GM12878 (cell line): ENCODE data around the gene BAG1. TPM values are rescaled to one million over a fixed set of nuclear protein-coding genes. Genes with fewer than 3 reads are reported as not detected.

ENCODE experiments used
- ASH2L ChIP-seq: fragments of 300-600, 200-600 bp; sonication (generic); IDR thresholded peaks from 2 replicates; pipeline ENCODE4 v1.6.1; 2017; ENCODE audit warnings: low read depth, mild to moderate bottlenecking, borderline replicate concordance
- BCL3 ChIP-seq: IDR thresholded peaks from 2 replicates; pipeline ENCODE4 v1.6.1; 2011; ENCODE audit warnings: borderline replicate concordance, low read depth, mild to moderate bottlenecking, moderate library complexity, low read length; ENCODE audit not compliant: insufficient read depth, poor library complexity, severe bottlenecking
- BMI1 ChIP-seq: fragments of 450-650 bp; IDR thresholded peaks from 2 replicates; pipeline ENCODE4 v1.6.1; 2016; ENCODE audit warnings: mild to moderate bottlenecking, moderate library complexity, borderline replicate concordance
- CHD1 ChIP-seq: IDR thresholded peaks from 2 replicates; pipeline ENCODE4 v1.6.1; 2012; ENCODE audit warnings: low read depth, low read length, improper control_type of control experiment
- CHD2 ChIP-seq: IDR thresholded peaks from 2 replicates; pipeline ENCODE4 v1.6.1; 2011; ENCODE audit warnings: low read depth, low read length, improper control_type of control experiment, borderline replicate concordance
- CREM ChIP-seq: IDR thresholded peaks from 2 replicates; pipeline ENCODE4 v1.6.1; 2014; ENCODE audit warnings: antibody characterized with exemption, low read depth
- E2F8 ChIP-seq: fragments of 450-650 bp; IDR thresholded peaks from 2 replicates; pipeline ENCODE4 v1.6.1; 2018; ENCODE audit warnings: mild to moderate bottlenecking, low read depth, moderate library complexity; ENCODE audit not compliant: partially characterized antibody
- EED ChIP-seq: sonication (generic); IDR thresholded peaks from 2 replicates; pipeline ENCODE4 v1.6.1; 2016; ENCODE audit warnings: antibody characterized with exemption, low read depth
- EGR1 ChIP-seq, 2 experiments: IDR thresholded peaks; 1 replicate in 1 of 2; 2 replicates in 1 of 2; pipeline ENCODE4 v1.6.1; 2011 to 2012; ENCODE audit warnings: low read depth in 2 of 2, low read length in 2 of 2, borderline replicate concordance in 1 of 2, mild to moderate bottlenecking in 1 of 2, moderate library complexity in 1 of 2
- JUNB ChIP-seq: IDR thresholded peaks from 2 replicates; pipeline ENCODE4 v1.6.1; 2016; ENCODE audit warnings: antibody characterized with exemption, mild to moderate bottlenecking
- KDM1A ChIP-seq: fragments of 200-600 bp; sonication (generic); IDR thresholded peaks from 2 replicates; pipeline ENCODE4 v1.6.1; 2016; ENCODE audit warnings: borderline replicate concordance
- KLF5 ChIP-seq: fragments of 450-650 bp; IDR thresholded peaks from 2 replicates; pipeline ENCODE4 v1.6.1; 2014; ENCODE audit warnings: mild to moderate bottlenecking; ENCODE audit not compliant: partially characterized antibody
- MTA3 ChIP-seq: IDR thresholded peaks from 2 replicates; pipeline ENCODE4 v1.6.1; 2012; ENCODE audit warnings: low read length, inconsistent platforms, borderline replicate concordance
- POU2F2 ChIP-seq: IDR thresholded peaks from 3 replicates; pipeline ENCODE4 v1.6.1; 2011; ENCODE audit warnings: low read depth, mild to moderate bottlenecking, low read length, borderline replicate concordance
- RELA ChIP-seq: fragments of 450-650 bp; IDR thresholded peaks from 2 replicates; pipeline ENCODE4 v1.8.0; 2014; ENCODE audit warnings: borderline replicate concordance; ENCODE audit not compliant: partially characterized antibody
- SREBF2 ChIP-seq: IDR thresholded peaks from 2 replicates; pipeline ENCODE4 v1.6.1; 2012; ENCODE audit warnings: mild to moderate bottlenecking, low read length
- TARDBP ChIP-seq: IDR thresholded peaks from 2 replicates; pipeline ENCODE4 v1.6.1; 2016; ENCODE audit warnings: borderline replicate concordance
- TCF7 ChIP-seq: IDR thresholded peaks from 2 replicates; pipeline ENCODE4 v1.6.1; 2014; ENCODE audit warnings: antibody characterized with exemption, borderline replicate concordance
- ZNF24 ChIP-seq: fragments of 450-650 bp; IDR thresholded peaks from 2 replicates; pipeline ENCODE4 v1.6.1; 2017; ENCODE audit warnings: antibody characterized with exemption, mild to moderate bottlenecking
- ZNF274 ChIP-seq: IDR thresholded peaks from one replicate; pipeline ENCODE4 v1.8.0; 2011; ENCODE audit not compliant: insufficient read length, insufficient read depth
- ZNF384 ChIP-seq: IDR thresholded peaks from 2 replicates; pipeline ENCODE4 v1.6.1; 2012; ENCODE audit warnings: low read depth, mild to moderate bottlenecking, low read length, improper control_type of control experiment, borderline replicate concordance
- polyA plus RNA-seq, 11 experiments: library from polyadenylated mRNA; depleted of rRNA in 4 of 11; unstranded in 6 of 11; stranded (reverse) in 5 of 11; fragments of >200 nt; fragmentation: Nextera tagmentation in 4 of 11; fragmentation: Illumina TruSeq in 1 of 11; extraction: Ambion mirVana in 4 of 11; extraction: Trizol in 1 of 11; gene quantifications; 1 replicate in 1 of 11; 2 replicates in 10 of 11; pipeline versions ENCODE4 v1.2.1 to v1.2.3, GENCODE V29; 2011 to 2016; ENCODE audit warnings: inconsistent platforms in 2 of 11, missing spikeins in 2 of 11, low read depth in 1 of 11
- total RNA-seq, 4 experiments: library from RNA; depleted of rRNA in 3 of 4; stranded (reverse); fragments of >200 nt in 3 of 4; fragmentation: Illumina TruSeq in 1 of 4; extraction: Trizol in 1 of 4; gene quantifications; 2 replicates each; pipeline versions ENCODE4 v1.2.1 to v1.2.3, GENCODE V29; 2013 to 2021
- TF ChIP-seq, protein P1 (sequence below), 3 experiments: IDR thresholded peaks in 2 of 3; conservative IDR thresholded peaks in 1 of 3; 2 replicates each; pipeline ENCODE4 v1.5.1; 2011; ENCODE audit warnings: low read depth in 3 of 3, low read length in 3 of 3, mild to moderate bottlenecking in 3 of 3, control low read depth in 2 of 3, moderate library complexity in 2 of 3, inconsistent platforms in 1 of 3, mixed read lengths in 1 of 3; ENCODE audit not compliant: control insufficient read depth in 2 of 3, insufficient read depth in 1 of 3; ENCODE audit errors: extremely low read depth in 1 of 3

Gene BAG1
- total and polyA plus RNA-seq, 10 of the 15 experiments (the other 5 are each of a cell fraction or from before 2014, with no cell fraction given) = 11.6 to 135 (median 68.9) TPM

GRCh38 chr9:33295571-33295970 lies 31.1 kb upstream of the BAG1 start (continued):
- TF ChIP-seq TARDBP (no peak), ZNF24 (no peak), MTA3 (no peak), CREM (0 out of 2 replicates have a peak, but pooled peaks have one; percentile 6), SREBF2 (no peak), BMI1 (no peak), ASH2L (no peak), BCL3 (no peak), EGR1 (IDR thresholded peaks at IDR 0.05; ENCODE audit: borderline replicate concordance in 1 of 2, low read depth in 2 of 2, low read length in 2 of 2) (no peak), TCF7 (no peak), RELA (no peak), KLF5 (no peak), E2F8 (no peak), ZNF274 (no peak), POU2F2 (peak; percentile 36; the same call in 1 of the 3 replicates), KDM1A (no peak), CHD2 (no peak), EED (no peak), CHD1 (no peak), ZNF384 (peak; percentile 69; the same call in 1 of the 2 replicates), JUNB (peak; percentile 57)
- TF ChIP-seq, protein P1, sequence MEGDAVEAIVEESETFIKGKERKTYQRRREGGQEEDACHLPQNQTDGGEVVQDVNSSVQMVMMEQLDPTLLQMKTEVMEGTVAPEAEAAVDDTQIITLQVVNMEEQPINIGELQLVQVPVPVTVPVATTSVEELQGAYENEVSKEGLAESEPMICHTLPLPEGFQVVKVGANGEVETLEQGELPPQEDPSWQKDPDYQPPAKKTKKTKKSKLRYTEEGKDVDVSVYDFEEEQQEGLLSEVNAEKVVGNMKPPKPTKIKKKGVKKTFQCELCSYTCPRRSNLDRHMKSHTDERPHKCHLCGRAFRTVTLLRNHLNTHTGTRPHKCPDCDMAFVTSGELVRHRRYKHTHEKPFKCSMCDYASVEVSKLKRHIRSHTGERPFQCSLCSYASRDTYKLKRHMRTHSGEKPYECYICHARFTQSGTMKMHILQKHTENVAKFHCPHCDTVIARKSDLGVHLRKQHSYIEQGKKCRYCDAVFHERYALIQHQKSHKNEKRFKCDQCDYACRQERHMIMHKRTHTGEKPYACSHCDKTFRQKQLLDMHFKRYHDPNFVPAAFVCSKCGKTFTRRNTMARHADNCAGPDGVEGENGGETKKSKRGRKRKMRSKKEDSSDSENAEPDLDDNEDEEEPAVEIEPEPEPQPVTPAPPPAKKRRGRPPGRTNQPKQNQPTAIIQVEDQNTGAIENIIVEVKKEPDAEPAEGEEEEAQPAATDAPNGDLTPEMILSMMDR (IDR thresholded peaks at IDR 0.05 in 2 of 3, conservative IDR thresholded peaks at IDR 0.05 in 1 of 3; ENCODE audit: control insufficient read depth in 2 of 3, extremely low read depth in 1 of 3, insufficient read depth in 1 of 3, low read depth in 3 of 3, low read length in 3 of 3) = no peak
